Mononuclear cell (primary cell): ENCODE data around the gene BMP7. TPM values are rescaled to one million over a fixed set of nuclear protein-coding genes. Genes with fewer than 3 reads are reported as not detected.

ENCODE experiments used
- H3K27me3 ChIP-seq: 2 replicates; pipeline ENCODE4 v1.6.0; 2011; ENCODE audit warnings: low read length, control low read depth; ENCODE audit not compliant: insufficient read depth
- H3K4me1 ChIP-seq: 2 replicates; pipeline ENCODE4 v1.5.1; 2011; ENCODE audit warnings: mild to moderate bottlenecking, low read length, control low read depth; ENCODE audit not compliant: insufficient read depth
- H3K4me3 ChIP-seq: 2 replicates; pipeline ENCODE4 v1.5.1; 2011; ENCODE audit warnings: mild to moderate bottlenecking, low read length, moderate library complexity
- H3K9me3 ChIP-seq: 2 replicates; pipeline ENCODE4 v1.5.1; 2011; ENCODE audit warnings: low read depth, mild to moderate bottlenecking, control low read depth, low read length
- total RNA-seq: library from RNA; depleted of rRNA; stranded (reverse); fragments of >200 nt; gene quantifications from one replicate; pipeline ENCODE4 v1.2.3, GENCODE V29; 2012

The BMP7 gene
- total RNA-seq, 1 donor, result not detected

GRCh38 chr20:57263801-57264792 is 2.3 kb downstream of the BMP7 start:
- Histone ChIP-seq H3K9me3 (no peaks in the 10 kb centered on the region), H3K4me3 (no peak overlapping the region), H3K27me3 (peaks cover 75% of the 10 kb centered on the region), H3K4me1 (no peaks in the 10 kb centered on the region)

GRCh38 chr20:57262784-57263609 is 3.4 kb downstream of the BMP7 start:
- Histone ChIP-seq H3K4me3 (no peak overlapping the region), H3K9me3 (no peaks in the 10 kb centered on the region), H3K27me3 (peaks cover 76% of the 10 kb centered on the region), H3K4me1 (no peaks in the 10 kb centered on the region)

- Histone ChIP-seq H3K27me3 (peaks cover 78% of the 10 kb centered on the region), H3K9me3 (no peaks in the 10 kb centered on the region), H3K4me1 (no peaks in the 10 kb centered on the region), H3K4me3 (no peak overlapping the region)
These were observed 4.1 kb downstream of the BMP7 start for GRCh38 chr20:57262301-57262700.

- Histone ChIP-seq H3K4me3 (no peak overlapping the region), H3K4me1 (no peaks in the 10 kb centered on the region), H3K27me3 (peaks cover 75% of the 10 kb centered on the region), H3K9me3 (no peaks in the 10 kb centered on the region)
These were observed 4.8 kb downstream of the BMP7 start for GRCh38 chr20:57261457-57262251.

GRCh38 chr20:57260934-57261333 is 5.5 kb downstream of the BMP7 start:
- Histone ChIP-seq H3K4me3 (no peak overlapping the region), H3K27me3 (peaks cover 75% of the 10 kb centered on the region), H3K9me3 (no peaks in the 10 kb centered on the region), H3K4me1 (no peaks in the 10 kb centered on the region)

- peaks cover 69% of the 10 kb centered on the region for H3K27me3 ChIP-seq
These were observed 6.2 kb downstream of the BMP7 start for GRCh38 chr20:57259938-57260921.

GRCh38 chr20:57259121-57259937 is 7.1 kb downstream of the BMP7 start:
- no peaks in the 10 kb centered on the region for H3K9me3 ChIP-seq
- no peak overlapping the region for H3K4me3 ChIP-seq
- H3K27me3 ChIP-seq, result peaks cover 63% of the 10 kb centered on the region
- no peaks in the 10 kb centered on the region for H3K4me1 ChIP-seq

More at GRCh38 chr20:57259938-57260921, 6.2 kb downstream of the BMP7 start:
- H3K9me3 ChIP-seq, result no peaks in the 10 kb centered on the region
- H3K4me1 ChIP-seq, result no peaks in the 10 kb centered on the region
- H3K4me3 ChIP-seq, result no peak overlapping the region

- peaks cover 49% of the 10 kb centered on the region for H3K27me3 ChIP-seq
- H3K4me1 ChIP-seq, result no peaks in the 10 kb centered on the region
- H3K9me3 ChIP-seq, result no peaks in the 10 kb centered on the region
- no peak overlapping the region for H3K4me3 ChIP-seq
These were observed 8.6 kb downstream of the BMP7 start for GRCh38 chr20:57257701-57258453.

- no peak overlapping the region for H3K4me3 ChIP-seq
- H3K9me3 ChIP-seq, result no peaks in the 10 kb centered on the region
- H3K27me3 ChIP-seq, result peaks cover 39% of the 10 kb centered on the region
- no peaks in the 10 kb centered on the region for H3K4me1 ChIP-seq
These were observed 9.5 kb downstream of the BMP7 start for GRCh38 chr20:57256908-57257307.

- H3K9me3 ChIP-seq, result no peaks in the 10 kb centered on the region
- H3K4me1 ChIP-seq, result no peaks in the 10 kb centered on the region
- H3K27me3 ChIP-seq, result peaks cover 32% of the 10 kb centered on the region
- no peak overlapping the region for H3K4me3 ChIP-seq
These were observed 10.2 kb downstream of the BMP7 start for GRCh38 chr20:57256205-57256604.

- Histone ChIP-seq H3K9me3 (no peaks in the 10 kb centered on the region), H3K4me1 (no peaks in the 10 kb centered on the region), H3K4me3 (no peak overlapping the region), H3K27me3 (peaks cover 22% of the 10 kb centered on the region)
These were observed 11.3 kb downstream of the BMP7 start for GRCh38 chr20:57255183-57255582.

GRCh38 chr20:57252559-57253162 is 13.8 kb downstream of the BMP7 start:
- H3K9me3 ChIP-seq, result no peaks in the 10 kb centered on the region
- peaks cover 2% of the 10 kb centered on the region for H3K27me3 ChIP-seq
- no peaks in the 10 kb centered on the region for H3K4me1 ChIP-seq
- H3K4me3 ChIP-seq, result no peak overlapping the region
